ENCODE data around the gene PCSK6.

Gene PCSK6

GRCh38 chr15:101489599-101490407, at the start of gene PCSK6:
Gene PCSK6 (minus strand): TSS chr15:101489707. CDS start chr15:101489670, 37 bp downstream.
- DNase-seq, result no peak

- DNase-seq, result no peak
Measured at GRCh38 chr15:101538996-101539395, 49.5 kb upstream of the PCSK6 start.

- no peak for DNase-seq
Measured at GRCh38 chr15:101538177-101538576, 48.7 kb upstream of the PCSK6 start.

- DNase-seq, result no peak
Measured at GRCh38 chr15:101537483-101538080, 48.1 kb upstream of the PCSK6 start.

- DNase-seq, result no peak
Measured at GRCh38 chr15:101536875-101537405, 47.4 kb upstream of the PCSK6 start.

GRCh38 chr15:101536166-101536874, 46.8 kb upstream of the PCSK6 start:
- no peak for DNase-seq

GRCh38 chr15:101535170-101535902, 45.8 kb upstream of the PCSK6 start:
- DNase-seq, result no peak

- DNase-seq, result no peak
Measured at GRCh38 chr15:101534376-101534970, 45.0 kb upstream of the PCSK6 start.

GRCh38 chr15:101533371-101534140, 44.0 kb upstream of the PCSK6 start:
- DNase-seq, result no peak

- DNase-seq, result no peak
Measured at GRCh38 chr15:101532865-101533264, 43.4 kb upstream of the PCSK6 start.

- DNase-seq, result no peak
Measured at GRCh38 chr15:101531170-101531569, 41.7 kb upstream of the PCSK6 start.

- DNase-seq, result no peak
Measured at GRCh38 chr15:101530224-101530958, 40.9 kb upstream of the PCSK6 start.

GRCh38 chr15:101528917-101529299, 39.4 kb upstream of the PCSK6 start:
- no peak for DNase-seq

GRCh38 chr15:101528108-101528916, 38.8 kb upstream of the PCSK6 start:
- DNase-seq, result no peak

GRCh38 chr15:101526890-101527289, 37.4 kb upstream of the PCSK6 start:
- no peak for DNase-seq

GRCh38 chr15:101526442-101526841, 36.9 kb upstream of the PCSK6 start:
- no peak for DNase-seq

- no peak for DNase-seq
Measured at GRCh38 chr15:101526021-101526420, 36.5 kb upstream of the PCSK6 start.

GRCh38 chr15:101525087-101525669, 35.7 kb upstream of the PCSK6 start:
- no peak for DNase-seq

- no peak for DNase-seq
Measured at GRCh38 chr15:101523560-101523940, 34.0 kb upstream of the PCSK6 start.
